GM11168 (cell line): ENCODE data around the gene CTCF.
"Not testable (repeated sequence)": the region's sequence is repeated elsewhere in the genome, so short reads cannot be mapped to it uniquely, and the experiment has no call there.

Experiments used
- in situ Hi-C: fragments of 300-500 bp; cut with MboI; formaldehyde crosslinking; loops from one replicate; pipeline ENCODE4 v1.12.0; 2022; ENCODE audit warnings: low sequenced_read_pairs; ENCODE audit not compliant: unreplicated experiment

The CTCF gene, protein sequence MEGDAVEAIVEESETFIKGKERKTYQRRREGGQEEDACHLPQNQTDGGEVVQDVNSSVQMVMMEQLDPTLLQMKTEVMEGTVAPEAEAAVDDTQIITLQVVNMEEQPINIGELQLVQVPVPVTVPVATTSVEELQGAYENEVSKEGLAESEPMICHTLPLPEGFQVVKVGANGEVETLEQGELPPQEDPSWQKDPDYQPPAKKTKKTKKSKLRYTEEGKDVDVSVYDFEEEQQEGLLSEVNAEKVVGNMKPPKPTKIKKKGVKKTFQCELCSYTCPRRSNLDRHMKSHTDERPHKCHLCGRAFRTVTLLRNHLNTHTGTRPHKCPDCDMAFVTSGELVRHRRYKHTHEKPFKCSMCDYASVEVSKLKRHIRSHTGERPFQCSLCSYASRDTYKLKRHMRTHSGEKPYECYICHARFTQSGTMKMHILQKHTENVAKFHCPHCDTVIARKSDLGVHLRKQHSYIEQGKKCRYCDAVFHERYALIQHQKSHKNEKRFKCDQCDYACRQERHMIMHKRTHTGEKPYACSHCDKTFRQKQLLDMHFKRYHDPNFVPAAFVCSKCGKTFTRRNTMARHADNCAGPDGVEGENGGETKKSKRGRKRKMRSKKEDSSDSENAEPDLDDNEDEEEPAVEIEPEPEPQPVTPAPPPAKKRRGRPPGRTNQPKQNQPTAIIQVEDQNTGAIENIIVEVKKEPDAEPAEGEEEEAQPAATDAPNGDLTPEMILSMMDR

DNA sequence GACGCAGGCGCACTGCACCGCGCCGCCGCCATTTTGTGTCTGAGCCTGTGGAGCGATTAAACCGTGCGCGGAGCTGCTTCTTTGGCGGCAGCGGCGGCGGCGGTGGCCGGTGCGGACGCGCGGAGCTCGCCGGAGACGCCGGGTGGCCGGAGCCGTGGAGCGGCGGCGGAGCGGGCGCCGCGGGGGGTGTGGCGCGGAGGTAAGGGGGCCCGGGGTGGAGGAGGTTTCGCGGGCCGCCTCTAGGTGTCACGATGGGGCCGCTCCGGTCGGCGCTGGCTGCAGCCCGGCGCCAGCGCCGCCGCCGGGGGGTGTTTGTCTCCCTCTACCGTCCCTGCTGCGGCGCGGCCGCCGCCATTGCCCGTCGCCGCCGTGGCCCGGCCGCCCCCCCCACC, at the start of gene CTCF:
CTCF (plus strand) TSS at position 1 of the 392 bp plus-strand sequence. CDS start 48,307 bp downstream, outside the sequence.
- in situ Hi-C loops = no loop called here

DNA sequence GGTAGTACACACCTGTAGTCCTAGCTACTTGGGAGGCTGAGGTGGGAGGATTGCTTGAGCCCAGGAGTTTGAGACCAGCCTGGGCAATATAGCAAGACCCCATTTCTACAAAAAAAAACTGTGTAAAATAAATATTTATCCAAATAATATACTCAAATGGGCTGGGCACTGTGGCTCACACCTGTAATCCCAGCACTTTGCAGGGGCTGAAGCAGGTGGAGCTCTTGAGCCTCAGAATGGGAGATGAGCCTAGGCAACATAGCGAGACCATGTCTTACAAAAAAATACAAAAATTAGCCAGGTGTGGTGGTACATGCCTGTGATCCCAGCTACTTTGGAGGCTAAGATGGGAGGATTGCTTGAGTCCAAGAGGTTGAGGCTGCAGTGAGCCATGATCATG, 48.4 kb upstream of the CTCF start:
- in situ Hi-C loops = not testable (repeated sequence)

DNA sequence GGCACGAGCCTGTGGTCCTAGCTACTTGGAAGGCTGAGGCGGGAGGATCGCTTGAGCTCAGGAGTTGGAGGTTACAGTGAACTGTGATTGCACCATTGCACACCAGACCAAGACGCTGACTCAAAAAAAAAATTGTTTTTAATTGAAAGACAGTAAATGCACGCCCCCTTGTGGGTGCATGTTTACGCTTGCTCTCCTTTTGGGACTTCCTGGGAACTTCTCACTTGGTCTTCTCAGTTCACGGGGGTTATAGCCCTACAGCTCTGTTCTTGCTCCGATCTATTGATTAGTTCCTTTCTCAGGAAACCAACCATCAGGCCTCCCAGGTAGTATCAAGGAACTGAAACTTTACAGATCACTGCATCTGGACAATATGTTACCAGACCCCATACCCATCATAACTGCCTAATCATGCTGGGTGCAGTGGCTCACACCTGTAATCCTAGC, 47.9 kb upstream of the CTCF start:
- in situ Hi-C loops = no loop called here

DNA sequence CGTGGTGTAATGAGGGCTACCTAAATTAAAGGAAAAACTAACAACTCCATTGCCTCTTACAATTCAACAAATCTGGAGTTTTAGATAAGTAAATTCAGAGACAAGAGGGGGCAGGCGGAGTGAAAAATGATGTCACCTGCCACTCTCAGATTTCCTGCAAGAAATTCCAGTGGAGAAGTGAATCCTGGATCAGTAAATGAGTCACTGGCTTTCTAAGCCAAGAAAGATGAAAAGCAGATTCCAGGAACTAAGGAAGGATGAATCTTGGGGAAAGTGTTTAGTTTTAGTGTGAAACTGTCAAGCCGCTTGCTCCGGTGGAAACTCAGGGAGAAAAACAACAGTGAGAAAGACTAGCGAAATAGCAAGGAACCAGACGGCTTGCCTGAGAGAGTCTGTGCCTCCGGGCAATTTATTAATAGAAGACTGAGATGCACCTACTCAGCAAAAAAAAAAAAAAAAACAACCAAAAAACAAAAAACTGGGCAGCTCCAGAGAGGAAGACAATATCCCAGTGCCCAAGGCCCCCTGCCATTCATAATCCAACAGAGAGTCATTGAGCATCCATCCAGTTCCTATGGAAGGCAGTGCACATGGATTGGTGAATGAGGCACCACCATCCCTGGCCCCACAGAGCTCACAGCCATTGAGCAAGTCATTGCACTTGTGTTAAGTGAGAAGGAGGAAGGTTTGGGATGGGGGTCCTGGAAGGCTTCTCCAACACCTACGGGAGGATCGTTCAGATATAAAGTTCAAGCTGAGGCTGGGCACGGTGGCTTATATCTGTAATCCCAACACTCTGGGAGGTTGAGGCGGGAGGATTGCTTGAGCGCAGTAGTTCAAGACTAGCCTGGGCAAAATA, 45.8 kb upstream of the CTCF start:
- in situ Hi-C loops = loop anchor here (5.0 kb wide), 1 partner anchor 34 kb away; the partner anchor contains the start of genes AGRP and ATP6V0D1

DNA sequence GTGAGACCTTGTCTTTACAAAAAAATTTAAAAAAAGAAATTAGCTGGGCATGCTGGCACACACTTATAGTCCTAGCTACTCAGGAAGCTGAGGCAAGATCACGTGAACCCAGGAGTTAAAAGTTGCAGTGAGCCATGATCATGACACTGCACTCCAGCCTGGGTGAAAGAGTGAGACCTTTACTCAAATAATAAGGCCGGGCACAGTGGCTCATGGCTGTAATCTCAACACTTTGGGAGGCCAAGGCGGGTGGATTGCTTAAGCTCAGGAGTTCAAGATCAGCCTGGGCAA, 45.2 kb upstream of the CTCF start:
- in situ Hi-C loops = loop anchor here (5.0 kb wide), 1 partner anchor 35 kb away; the partner anchor contains the start of genes AGRP and ATP6V0D1

DNA sequence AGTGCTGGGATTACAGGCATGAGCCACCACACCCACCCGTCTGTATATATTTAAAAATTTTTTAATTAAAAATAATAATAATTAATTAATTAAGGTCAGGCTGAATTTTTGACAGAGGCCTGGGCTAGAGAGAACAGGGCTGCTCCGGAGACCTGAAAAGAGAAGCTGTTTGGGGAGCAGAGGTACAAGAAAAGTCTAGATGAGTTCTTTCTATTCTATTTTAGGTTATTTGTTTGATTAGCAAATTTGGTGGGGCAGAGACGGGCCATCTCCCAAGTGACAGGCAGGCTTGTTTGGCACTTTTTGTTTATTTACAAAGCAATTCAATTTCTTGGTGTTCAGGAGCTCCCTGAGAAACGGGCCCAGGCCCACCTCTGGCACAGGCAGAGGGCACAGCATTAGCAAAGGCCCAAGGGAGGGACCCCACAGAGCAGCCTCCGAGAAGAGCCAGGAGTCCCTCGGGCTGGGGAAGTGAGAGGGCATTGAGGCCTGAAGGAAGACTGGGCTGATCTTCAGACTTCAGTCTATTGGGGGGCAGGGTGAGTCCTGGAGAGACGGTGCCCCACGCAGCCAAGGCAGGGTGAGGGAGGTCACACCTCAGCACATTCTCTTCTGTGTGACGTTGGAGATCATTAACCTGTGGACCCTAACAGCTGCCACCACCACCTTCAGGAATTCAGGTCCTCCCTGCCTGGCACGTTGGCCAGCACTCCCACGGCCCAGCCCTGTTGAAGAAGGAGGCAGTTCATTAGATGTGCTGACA, 44.5 kb upstream of the CTCF start:
- in situ Hi-C loops = loop anchor here (5.0 kb wide), 1 partner anchor 36 kb away; the partner anchor contains the start of genes AGRP and ATP6V0D1

DNA sequence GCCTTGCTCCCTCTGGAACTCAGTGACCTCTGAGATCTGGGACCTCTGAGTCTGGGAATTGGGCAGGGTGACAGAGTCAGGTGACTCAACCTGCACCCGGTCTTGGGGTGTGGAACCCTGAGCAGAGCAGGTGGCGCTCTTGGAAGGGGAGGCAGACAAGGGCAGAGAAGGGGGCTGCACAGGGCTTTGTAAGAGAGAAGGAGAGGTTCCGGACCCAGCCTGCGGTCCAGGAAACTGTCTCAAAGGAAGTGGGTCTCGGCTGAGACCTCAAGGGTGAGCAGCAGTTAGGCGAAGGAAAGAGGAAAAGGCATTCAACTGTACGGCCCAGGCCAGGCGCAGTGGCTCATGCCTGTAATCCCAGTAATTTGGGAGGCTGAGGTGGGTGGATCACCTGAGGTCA, 43.6 kb upstream of the CTCF start:
- in situ Hi-C loops = loop anchor here (5.0 kb wide), 1 partner anchor 36 kb away; the partner anchor contains the start of genes AGRP and ATP6V0D1

DNA sequence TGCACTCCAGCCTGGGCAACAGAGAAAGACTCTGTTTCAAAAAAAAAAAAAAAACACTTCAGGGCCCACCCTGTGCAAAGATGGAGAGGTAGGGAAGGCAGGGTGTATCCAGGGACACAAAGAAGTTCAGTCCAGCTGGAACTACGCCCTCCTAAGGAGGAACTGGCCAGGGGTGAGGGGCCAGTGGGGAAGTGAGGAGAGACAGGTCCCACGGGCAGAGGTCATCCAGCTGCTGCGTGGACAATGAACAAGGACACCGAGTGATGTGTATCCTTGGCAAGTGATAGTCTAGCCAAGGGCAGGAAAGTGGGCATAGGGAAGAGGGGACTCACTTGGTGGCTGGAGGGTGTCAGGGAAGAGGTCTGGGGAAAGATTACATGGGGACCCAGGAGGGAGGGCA, 43.1 kb upstream of the CTCF start:
- in situ Hi-C loops = loop anchor here (5.0 kb wide), 1 partner anchor 37 kb away; the partner anchor contains the start of genes AGRP and ATP6V0D1

DNA sequence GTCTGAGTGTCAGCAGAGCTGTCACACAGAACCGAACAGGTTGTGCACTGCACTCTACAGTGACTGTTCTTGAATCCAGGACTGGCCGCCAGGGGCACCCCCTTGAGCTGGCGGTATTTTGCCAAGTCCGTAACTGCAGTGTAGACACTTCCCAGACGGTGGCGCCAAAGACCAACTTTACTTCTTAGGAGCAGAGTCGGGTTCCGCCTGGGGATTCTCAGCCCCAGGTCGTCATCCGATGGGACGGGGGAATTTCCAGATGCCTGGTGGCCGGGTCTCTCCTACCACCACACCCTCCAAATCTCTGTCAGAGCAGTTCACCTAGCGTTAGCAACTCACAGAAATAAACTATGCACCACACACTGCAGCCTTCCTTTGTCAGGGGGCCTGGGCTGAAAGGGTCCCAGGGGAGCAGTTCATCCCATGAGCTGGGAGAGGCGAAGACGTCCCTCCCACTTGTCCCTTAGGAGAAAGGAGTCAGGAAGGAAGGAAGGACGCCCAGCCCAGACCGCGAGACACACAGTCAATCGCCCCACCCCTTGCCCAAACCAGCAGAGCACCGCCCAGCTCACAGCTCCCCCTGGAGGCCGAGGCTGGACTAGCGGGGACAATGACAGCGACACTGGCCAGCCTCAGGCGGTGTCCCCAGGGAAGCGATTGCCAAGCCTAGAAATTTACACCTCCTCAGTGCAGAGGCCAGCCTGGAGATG, 41.1 kb upstream of the CTCF start:
- in situ Hi-C loops = no loop called here

DNA sequence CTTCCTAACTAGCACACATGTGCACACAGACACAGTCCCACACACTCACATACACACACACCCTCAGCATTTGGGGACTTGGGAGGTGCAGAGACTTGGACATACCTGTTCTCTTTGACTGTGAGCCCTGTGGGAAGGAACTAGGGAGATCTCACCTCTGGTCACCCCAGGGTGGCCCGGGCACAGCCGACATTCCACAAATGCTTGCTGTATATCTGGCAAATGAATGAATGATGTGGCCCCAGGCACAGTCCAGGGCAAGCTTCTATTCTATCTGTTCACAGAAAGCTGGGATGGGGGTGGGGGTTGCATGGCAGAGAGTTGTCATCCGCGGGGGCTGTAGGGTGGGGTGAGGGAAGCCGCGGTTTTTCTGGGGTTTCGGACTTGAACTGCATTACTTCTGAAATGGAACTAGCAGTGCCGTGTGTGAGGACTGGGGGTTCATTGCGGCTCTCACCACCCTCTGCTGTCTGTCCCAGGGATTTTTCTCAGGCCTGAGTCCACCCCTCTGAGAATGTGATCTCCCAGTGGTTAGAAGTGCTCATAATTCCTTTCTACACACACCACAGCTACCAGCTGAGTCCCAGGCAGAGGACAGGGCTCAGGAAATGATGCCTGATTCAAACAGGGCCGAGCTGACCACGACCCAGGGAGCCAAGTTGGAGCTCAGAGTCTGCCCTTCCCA, 37.0 kb upstream of the CTCF start:
- in situ Hi-C loops = no loop called here

DNA sequence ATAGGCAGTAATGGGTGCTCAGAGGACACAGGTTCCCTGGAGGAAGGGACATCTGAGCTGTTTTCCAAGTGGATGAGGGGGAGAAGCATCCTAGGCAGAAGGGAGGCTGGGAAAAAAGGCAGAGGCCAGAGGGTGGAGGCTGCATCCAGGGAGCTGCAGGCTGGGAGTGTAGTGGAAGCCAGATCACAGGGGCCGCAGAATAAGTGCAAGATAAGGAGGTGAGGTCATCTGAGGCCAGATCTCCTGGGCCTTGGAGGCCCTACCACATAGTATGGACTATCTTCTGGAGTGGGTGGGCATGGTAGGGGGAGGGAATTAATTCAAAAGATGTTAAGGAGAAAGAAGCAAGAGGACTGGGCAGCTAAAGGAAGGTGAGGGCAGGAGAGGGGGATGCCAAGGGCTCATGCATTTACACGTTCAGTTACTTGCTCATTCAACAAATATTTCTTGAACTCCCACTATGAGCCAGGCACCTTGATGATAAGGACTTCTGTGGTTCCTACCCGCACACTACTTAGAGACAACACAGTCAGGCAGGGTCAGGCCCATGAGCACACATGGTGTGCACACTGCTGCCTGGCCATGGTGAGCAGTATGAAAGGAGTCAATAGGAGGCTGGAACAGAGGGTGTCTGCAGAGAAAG, 36.1 kb upstream of the CTCF start:
- in situ Hi-C loops = no loop called here

DNA sequence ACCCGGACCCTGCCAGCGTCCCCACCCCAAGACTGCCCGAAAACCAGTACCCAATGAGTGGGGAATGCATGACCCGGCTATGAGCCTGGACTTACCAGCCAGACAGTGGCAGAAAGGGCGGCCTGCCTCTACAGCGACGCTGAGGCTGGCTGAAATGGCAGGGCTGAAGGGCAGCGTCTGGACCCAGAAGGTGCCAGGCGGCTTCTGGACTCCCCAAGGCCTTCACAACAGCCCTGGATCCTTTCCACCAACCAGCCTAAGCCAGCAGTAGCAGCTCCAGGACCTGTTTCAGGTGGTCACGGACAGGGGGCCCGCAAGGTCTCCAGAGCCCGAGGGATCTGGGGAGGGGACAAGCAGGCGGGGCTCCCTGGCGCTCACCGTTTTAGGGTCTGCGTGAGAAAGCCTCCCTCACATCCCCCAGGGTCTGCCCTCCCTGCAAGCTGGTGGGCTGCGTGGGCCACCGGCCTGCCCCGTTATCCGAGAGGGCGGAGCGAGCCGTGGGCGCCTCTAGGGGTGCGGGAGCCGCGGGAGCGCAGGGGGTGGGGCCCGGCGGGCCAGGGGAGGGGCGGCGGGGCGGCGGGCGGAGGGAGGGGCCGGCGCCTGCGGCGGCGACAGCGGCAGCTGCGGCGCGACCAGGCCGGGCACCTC, 34.0 kb upstream of the CTCF start, which contains the start of gene RIPOR1:
RIPOR1 (plus strand) TSS at position 608 of the 648 bp plus-strand sequence. CDS start 9,618 bp downstream, outside the sequence.
- in situ Hi-C loops = no loop called here

DNA sequence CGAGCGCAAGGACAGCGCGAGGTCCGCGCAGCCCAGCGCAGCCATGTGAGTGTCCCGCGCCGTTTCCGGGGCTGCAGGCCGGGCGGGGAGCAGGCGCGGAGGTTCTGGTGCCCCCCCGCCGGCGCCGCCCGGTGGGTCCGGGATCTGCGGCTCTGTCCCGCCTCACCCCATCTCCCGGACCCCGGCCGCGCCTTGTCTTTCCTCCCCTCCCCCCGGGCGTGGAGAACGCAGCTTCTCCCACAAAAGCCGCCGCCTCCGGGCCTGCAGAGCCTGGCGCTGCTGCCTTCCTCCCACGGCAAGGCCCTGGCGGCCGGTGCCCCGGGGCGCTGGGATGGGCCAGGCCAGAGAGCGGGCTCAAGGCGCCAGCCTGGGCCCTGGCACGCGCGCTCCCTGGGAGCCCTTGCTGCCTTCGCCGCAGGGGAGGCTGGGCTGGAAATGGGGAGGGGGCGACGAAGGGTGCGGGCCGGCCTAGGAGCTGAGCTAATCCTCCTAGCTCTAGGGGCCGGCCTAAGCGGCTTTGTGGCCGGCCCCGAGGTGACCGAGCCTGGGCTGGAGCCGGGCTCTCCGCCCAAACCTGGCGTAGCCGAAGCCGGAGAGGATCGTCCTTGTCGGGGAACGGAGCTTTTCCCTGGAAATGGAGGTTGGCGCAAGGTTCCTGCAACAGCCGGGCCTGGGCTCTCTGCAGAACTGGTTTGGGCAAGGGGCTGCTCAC, 33.3 kb upstream of the CTCF start:
- in situ Hi-C loops = no loop called here

DNA sequence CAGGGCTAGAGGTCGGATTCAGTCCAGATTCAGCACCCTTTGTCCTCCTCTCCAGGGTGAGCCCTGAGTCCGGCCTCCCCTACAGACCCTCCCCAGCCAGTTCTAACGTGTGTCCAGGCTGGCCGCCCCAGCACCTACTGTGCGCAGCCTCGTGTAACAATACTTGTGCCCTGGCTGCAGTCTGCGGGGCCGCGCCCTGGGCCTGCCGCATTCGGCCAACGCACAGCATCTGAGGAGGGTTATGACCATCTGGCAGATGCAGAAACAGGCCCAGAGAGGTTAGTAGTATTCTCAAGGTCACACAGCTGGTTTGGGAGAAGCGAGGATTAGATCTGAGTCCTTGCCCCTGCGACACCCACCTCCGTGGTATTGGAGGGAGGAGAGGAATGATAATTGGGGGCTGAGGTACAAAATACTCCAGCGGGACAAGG, 32.7 kb upstream of the CTCF start:
- in situ Hi-C loops = no loop called here

DNA sequence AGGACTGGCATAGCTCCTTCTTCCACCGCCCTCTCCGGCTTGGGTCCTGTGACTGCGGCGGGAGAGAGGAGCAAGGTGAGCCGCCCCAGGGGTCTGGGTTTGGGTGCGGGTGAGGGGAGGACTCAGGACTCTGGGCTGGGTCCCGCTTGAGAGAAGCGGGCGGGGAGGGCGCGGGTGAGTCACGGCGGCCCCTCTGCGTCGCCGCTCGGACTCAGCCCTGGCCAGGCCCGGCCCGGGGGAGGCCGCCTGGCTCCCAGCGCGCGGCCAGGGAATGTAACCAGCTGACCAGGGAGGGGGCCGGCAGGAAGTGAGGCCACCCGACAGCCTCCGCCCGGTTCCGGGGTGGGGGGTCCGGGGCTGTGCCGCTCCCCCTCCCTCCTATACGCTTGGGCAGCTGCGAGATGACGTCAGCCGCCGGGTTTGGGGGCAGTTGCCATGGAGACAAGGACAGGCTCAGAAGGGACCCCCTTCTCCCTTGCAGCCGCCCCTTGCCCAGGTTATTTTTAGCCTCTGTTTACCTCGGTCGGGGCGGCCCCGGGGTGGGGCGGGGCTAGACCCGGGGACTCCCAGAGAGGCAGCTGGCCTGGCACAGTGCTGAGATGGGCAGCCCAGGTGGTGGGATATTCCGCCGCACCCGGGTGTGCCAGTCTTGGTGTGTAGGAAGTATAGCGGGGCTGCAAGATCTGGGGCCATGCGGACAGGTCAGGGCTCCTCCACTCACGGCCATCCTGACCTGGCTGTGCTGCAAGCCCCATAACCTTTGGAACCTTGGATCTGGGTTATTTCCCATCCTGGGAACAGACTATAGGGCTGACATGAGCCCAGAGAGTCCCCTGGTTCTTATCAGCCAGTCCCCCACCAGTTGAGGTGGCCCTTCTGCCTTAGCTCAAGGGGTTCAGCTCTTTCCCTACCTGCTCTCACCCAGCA, 32.0 kb upstream of the CTCF start:
- in situ Hi-C loops = no loop called here

DNA sequence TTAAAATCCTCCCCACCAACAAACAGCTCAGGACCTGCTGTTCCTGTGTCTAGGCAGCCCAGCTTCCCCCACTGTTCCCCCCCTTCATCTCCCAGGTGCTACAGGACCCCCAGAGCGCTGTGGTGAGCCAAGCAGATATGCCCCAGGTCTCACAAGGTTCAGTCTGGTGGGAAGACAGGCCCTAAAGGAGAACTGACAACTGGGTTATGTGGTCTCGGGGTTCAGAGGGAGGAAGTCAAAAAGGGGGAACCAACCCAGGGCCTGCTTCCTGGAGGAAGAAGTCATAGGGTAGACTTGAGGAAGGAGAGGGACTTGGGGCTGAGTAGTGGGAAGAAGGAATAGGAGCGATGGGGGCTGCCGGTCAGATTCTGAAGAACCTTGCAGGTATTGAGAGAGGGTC, 31.1 kb upstream of the CTCF start:
- in situ Hi-C loops = no loop called here
